Neural progenitor cell (in vitro differentiated cells): ENCODE measurements around the gene TLR1. TPM values are rescaled to one million over a fixed set of nuclear protein-coding genes. Genes with fewer than 3 reads are reported as not detected.

Experiments used
- DNase-seq: peaks from one replicate; pipeline ENCODE4 v3.0.0-alpha.2; 2016; ENCODE audit warnings: low spot score
- H2AFZ ChIP-seq: fragments of 200-600 bp; sonication (generic); replicated peaks from 2 replicates; pipeline ENCODE4 v1.6.1; 2016; ENCODE audit warnings: antibody characterized with exemption
- H3F3A ChIP-seq: fragments of 200-600 bp; sonication (generic); 2 replicates; pipeline ENCODE4 v1.6.1; 2016; ENCODE audit warnings: antibody characterized with exemption, low read depth
- H3K27ac ChIP-seq: fragments of 200-600 bp; sonication (generic); 2 replicates; pipeline ENCODE4 v1.5.1; 2016; ENCODE audit warnings: mild to moderate bottlenecking
- H3K27me3 ChIP-seq: fragments of 200-600 bp; sonication (generic); 2 replicates; pipeline ENCODE4 v1.6.1; 2016; ENCODE audit warnings: mild to moderate bottlenecking, moderate library complexity
- H3K36me3 ChIP-seq: fragments of 200-600 bp; sonication (generic); 2 replicates; pipeline ENCODE4 v1.5.1; 2016
- H3K4me1 ChIP-seq: fragments of 200-600 bp; sonication (generic); 2 replicates; pipeline ENCODE4 v1.6.1; 2016; ENCODE audit warnings: mixed run types
- H3K4me2 ChIP-seq: fragments of 200-600 bp; sonication (generic); 2 replicates; pipeline ENCODE4 v1.6.1; 2016
- H3K4me3 ChIP-seq: fragments of 200-600 bp; sonication (generic); 2 replicates; pipeline ENCODE4 v1.5.1; 2016
- H3K79me2 ChIP-seq: fragments of 200-600 bp; sonication (generic); 2 replicates; pipeline ENCODE4 v1.6.1; 2016; ENCODE audit warnings: low read depth
- H3K9ac ChIP-seq: fragments of 200-600 bp; sonication (generic); 2 replicates; pipeline ENCODE4 v1.6.1; 2016
- H3K9me3 ChIP-seq: fragments of 200-600 bp; sonication (generic); 2 replicates; pipeline ENCODE4 v1.5.1; 2016; ENCODE audit warnings: low read depth
- H4K20me1 ChIP-seq: fragments of 200-600 bp; sonication (generic); 2 replicates; pipeline ENCODE4 v1.6.1; 2016; ENCODE audit warnings: low read depth
- H3K27ac Mint-ChIP-seq: 3 replicates; pipeline ENCODE4 v1.8.0; 2021; ENCODE audit warnings: mixed read lengths
- H3K27me3 Mint-ChIP-seq: 2 replicates; pipeline ENCODE4 v1.8.0; 2022; ENCODE audit warnings: low read depth, mild to moderate bottlenecking, inconsistent platforms, moderate library complexity, mixed read lengths; ENCODE audit not compliant: insufficient read depth
- H3K36me3 Mint-ChIP-seq: 3 replicates; pipeline ENCODE4 v1.8.0; 2021; ENCODE audit warnings: mixed read lengths
- H3K4me1 Mint-ChIP-seq: 3 replicates; pipeline ENCODE4 v1.8.0; 2021; ENCODE audit warnings: mixed read lengths
- H3K4me3 Mint-ChIP-seq: 3 replicates; pipeline ENCODE4 v1.8.0; 2021; ENCODE audit warnings: mild to moderate bottlenecking, moderate library complexity, mixed read lengths
- H3K9me3 Mint-ChIP-seq: 3 replicates; pipeline ENCODE4 v1.8.0; 2020; ENCODE audit warnings: mixed read lengths
- CTCF ChIP-seq: fragments of 200-600 bp; sonication (generic); IDR thresholded peaks from 2 replicates; pipeline ENCODE4 v1.5.1; 2017; ENCODE audit warnings: antibody characterized with exemption, mild to moderate bottlenecking
- EZH2 ChIP-seq: fragments of 200-600 bp; sonication (generic); IDR thresholded peaks from 2 replicates; pipeline ENCODE4 v1.6.1; 2017; ENCODE audit warnings: antibody characterized with exemption, mild to moderate bottlenecking, moderate library complexity
- EZH2phosphoT487 ChIP-seq: fragments of 200-600 bp; sonication (generic); IDR thresholded peaks from 2 replicates; pipeline ENCODE4 v1.6.1; 2017; ENCODE audit warnings: antibody characterized with exemption
- total RNA-seq: library from RNA; depleted of rRNA; stranded (reverse); fragments of >200 nt; gene quantifications from 2 replicates; pipeline ENCODE4 v1.2.3, GENCODE V29; 2015; ENCODE audit warnings: low replicate concordance

Gene TLR1
- total RNA-seq, 1 donor from 2014 or later, result not detected

- no peak overlapping the region for H3K27ac Mint-ChIP-seq
- no peak overlapping the region for H3K9ac ChIP-seq
- H3K4me2 ChIP-seq, result no peak overlapping the region
- H3K27me3 Mint-ChIP-seq, result peaks cover 5% of the 10 kb centered on the region
- TF ChIP-seq CTCF, result no peak
- no peak for TF ChIP-seq EZH2phosphoT487
- no peak for TF ChIP-seq EZH2
- no peak overlapping the region for H3K4me3 ChIP-seq
- no peaks in the 10 kb centered on the region for H3K4me1 ChIP-seq
- no peak overlapping the region for H3K4me3 Mint-ChIP-seq
- H3K9me3 ChIP-seq, result peaks cover 4% of the 10 kb centered on the region
- H2AFZ ChIP-seq, result no peak overlapping the region
- H3K36me3 ChIP-seq, result no peaks in the 10 kb centered on the region
- H4K20me1 ChIP-seq, result no peaks in the 10 kb centered on the region
- peaks cover 28% of the 10 kb centered on the region for H3K9me3 Mint-ChIP-seq
- H3K27ac ChIP-seq, result no peak overlapping the region
- H3K79me2 ChIP-seq, result no peaks in the 10 kb centered on the region
- peaks cover 3% of the 10 kb centered on the region for H3K36me3 Mint-ChIP-seq
- no peaks in the 10 kb centered on the region for H3F3A ChIP-seq
- no peak for DNase-seq
- no peaks in the 10 kb centered on the region for H3K27me3 ChIP-seq
- H3K4me1 Mint-ChIP-seq, result peaks cover 3% of the 10 kb centered on the region
These were observed 1.8 kb downstream of the TLR1 start for GRCh38 chr4:38802561-38803355.

- no peak for DNase-seq
- H3K4me1 Mint-ChIP-seq, result peaks cover 3% of the 10 kb centered on the region
- no peak overlapping the region for H3K4me3 Mint-ChIP-seq
- no peaks in the 10 kb centered on the region for H3K4me1 ChIP-seq
- H4K20me1 ChIP-seq, result no peaks in the 10 kb centered on the region
- H3K79me2 ChIP-seq, result no peaks in the 10 kb centered on the region
- TF ChIP-seq EZH2 (no peak), CTCF (no peak), EZH2phosphoT487 (no peak)
- no peak overlapping the region for H2AFZ ChIP-seq
- no peaks in the 10 kb centered on the region for H3K27me3 ChIP-seq
- no peak overlapping the region for H3K27ac ChIP-seq
- H3K36me3 ChIP-seq, result no peaks in the 10 kb centered on the region
- peaks cover 4% of the 10 kb centered on the region for H3K9me3 ChIP-seq
- peaks cover 26% of the 10 kb centered on the region for H3K9me3 Mint-ChIP-seq
- H3F3A ChIP-seq, result no peaks in the 10 kb centered on the region
- peaks cover 5% of the 10 kb centered on the region for H3K27me3 Mint-ChIP-seq
- H3K9ac ChIP-seq, result no peak overlapping the region
- H3K36me3 Mint-ChIP-seq, result peaks cover 3% of the 10 kb centered on the region
- no peak overlapping the region for H3K27ac Mint-ChIP-seq
- no peak overlapping the region for H3K4me2 ChIP-seq
- no peak overlapping the region for H3K4me3 ChIP-seq
These were observed 3.6 kb downstream of the TLR1 start for GRCh38 chr4:38800961-38801450.

- Histone ChIP-seq H3K9ac (no peak overlapping the region), H3K9me3 (peaks cover 4% of the 10 kb centered on the region), H3K36me3 (no peaks in the 10 kb centered on the region), H2AFZ (no peak overlapping the region), H3F3A (no peaks in the 10 kb centered on the region), H3K4me1 (no peaks in the 10 kb centered on the region), H3K4me3 (no peak overlapping the region), H3K27ac (no peak overlapping the region), H3K4me2 (no peak overlapping the region), H4K20me1 (no peaks in the 10 kb centered on the region), H3K79me2 (no peaks in the 10 kb centered on the region), H3K27me3 (no peaks in the 10 kb centered on the region)
- H3K4me1 Mint-ChIP-seq, result peaks cover under 1% of the 10 kb centered on the region
- no peak for DNase-seq
- peaks cover 5% of the 10 kb centered on the region for H3K27me3 Mint-ChIP-seq
- peaks cover 22% of the 10 kb centered on the region for H3K9me3 Mint-ChIP-seq
- H3K36me3 Mint-ChIP-seq, result peaks cover 3% of the 10 kb centered on the region
- TF ChIP-seq CTCF, result no peak
- no peak for TF ChIP-seq EZH2
- TF ChIP-seq EZH2phosphoT487, result no peak
- H3K4me3 Mint-ChIP-seq, result no peak overlapping the region
- no peak overlapping the region for H3K27ac Mint-ChIP-seq
These were observed 4.2 kb downstream of the TLR1 start for GRCh38 chr4:38800366-38800765.
